NAMALWA (cell line): ENCODE data around the gene GJC2.

Source experiments
- DNase-seq: peaks from one replicate; pipeline ENCODE4 v3.0.0-alpha.2; 2015; ENCODE audit warnings: low spot score

The GJC2 gene

DNA sequence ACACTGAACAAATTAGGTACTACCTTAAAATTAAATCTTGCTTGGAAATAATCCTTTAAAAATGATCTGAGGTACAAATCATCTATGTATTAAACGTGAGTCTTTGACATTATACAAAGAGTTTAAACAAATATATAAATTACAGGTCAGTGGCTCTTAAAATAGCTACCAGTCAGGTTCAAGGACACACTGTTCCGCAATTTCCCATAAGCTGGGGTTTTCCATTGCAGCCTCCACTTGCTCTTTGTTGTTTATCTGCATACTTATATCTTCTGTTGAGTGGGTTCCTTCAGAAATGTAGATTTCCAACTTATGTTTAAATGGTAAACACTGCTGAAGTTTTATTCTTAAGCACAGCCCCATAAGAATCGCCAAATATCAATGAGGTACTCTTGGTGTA lies 34.9 kb upstream of the GJC2 start:
- DNase-seq = no peak

DNA sequence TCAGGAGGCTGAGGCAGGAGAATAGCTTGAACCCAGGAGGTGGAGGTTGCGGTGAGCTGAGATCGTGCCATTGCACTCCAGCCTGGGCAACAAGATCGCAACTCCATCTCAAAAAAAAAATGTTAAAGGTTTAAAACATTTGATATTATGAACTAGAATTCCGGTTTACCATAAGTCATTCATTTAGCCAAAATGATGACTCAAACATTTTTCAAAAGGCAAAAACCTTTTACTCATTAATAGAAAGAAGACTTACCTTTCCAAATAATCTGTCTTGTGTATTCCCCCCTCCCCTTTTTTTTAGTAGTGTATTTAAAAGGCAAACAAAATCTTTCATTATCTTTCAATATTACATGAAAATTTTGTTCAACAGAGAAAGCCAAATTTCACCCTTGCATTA lies 32.4 kb upstream of the GJC2 start:
- no peak for DNase-seq

DNA sequence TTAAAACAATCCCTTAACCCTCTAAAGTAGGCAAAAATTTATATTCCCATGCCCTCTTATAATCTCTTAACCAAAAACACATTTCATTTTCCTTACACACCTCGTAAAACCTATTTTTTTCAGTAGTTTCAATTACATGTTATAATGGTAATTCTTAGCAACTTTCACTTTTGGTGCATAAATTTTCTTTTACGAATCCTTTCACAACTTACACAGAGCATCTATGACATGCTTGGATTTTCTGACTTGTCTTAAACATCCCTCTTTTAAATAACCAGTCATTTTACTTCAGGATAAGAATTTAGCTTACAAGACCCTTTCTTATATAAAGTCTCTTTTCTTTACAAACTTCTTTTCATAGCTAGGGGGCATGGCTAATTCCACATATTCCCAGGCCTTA lies 31.7 kb upstream of the GJC2 start:
- DNase-seq = no peak

DNA sequence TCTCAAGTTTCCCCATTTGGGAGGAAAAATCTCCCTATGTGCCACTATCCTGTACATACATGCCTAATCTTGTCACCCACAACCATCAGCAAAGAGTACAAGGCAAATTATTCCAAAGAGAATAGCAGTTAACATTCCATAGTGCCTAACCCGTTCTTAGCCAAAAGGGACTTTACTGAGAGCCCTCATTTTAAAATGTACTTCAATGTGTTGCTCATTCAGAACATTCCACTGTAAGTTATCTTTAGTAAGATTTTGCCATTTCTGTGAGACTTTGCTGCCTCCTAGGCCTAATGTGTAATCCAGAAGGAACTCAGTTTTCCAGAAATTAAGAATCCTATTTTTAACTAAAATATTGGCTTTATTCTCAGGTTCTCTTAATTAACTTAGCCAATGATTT lies 29.4 kb upstream of the GJC2 start:
- no peak for DNase-seq

DNA sequence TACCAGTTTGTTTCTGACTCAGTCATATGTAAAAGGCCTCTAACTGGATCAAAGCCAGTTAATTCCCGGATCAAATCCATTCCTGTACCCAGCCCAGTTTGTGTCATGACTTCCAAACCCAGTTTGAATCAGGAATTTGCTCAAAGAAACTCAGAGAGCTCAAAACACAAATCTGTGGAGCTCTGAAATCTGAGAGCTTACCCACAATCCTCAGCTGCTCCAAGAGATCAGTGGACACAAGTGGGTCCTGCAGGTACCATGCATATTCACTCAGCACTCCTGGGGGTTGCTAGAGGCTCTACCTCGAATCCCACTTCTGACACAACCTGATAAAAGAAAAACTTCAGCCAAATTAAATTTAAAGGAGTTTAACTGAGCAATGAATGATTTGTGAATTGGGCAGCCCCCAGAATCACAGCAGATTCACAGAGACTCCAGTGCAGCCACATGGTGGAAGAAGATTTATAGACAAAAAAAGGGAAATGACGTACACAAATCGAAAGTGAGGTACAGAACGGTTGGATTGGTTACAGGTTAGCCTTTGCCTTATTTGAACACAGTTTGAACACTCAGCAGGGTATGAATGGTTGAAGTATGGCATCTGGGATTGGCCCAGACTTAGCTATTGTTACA lies 28.8 kb upstream of the GJC2 start:
- no peak for DNase-seq

DNA sequence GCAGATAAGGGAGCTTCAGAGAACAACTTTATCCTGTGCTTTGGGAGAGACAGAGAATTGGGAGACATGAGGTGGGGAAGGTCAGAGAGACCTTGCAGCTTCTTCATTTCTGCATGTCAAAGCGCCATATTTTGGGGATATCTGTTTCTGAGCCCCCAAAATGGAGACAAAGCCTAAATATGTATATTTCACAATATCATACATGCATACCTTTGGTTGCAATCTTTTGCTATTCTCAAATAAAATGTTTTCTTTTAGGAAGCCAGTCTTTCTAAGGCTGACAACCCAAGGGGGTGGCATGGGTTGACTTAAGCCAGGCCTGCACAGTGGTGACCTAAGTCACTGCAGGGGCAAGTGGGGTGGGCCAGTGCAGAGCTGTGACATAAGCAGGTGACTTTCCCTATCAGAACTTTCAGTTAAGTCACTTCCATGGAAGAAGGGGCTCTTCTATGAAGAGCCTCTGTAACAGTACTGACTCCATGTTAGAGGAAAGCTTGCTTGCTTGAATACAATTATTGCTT lies 26.7 kb upstream of the GJC2 start:
- no peak for DNase-seq

DNA sequence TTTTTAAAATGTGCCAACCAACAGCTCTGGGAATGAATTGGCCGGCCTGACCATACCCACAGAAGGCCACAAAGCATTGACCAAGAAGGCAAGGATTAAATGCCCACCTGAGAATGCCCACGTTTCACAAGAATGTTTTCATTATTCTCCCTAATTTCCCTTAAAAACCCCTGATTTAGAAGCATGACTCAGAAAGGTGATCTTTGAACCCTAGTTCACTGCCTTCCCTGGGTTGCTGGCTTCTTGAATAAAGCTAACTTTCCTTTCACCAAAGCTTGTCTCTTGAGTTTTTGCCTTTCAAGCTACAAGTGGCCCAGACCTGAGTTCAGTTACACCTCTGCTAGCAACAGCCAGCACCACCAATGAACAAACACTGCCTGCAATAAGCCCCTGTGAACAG lies 26.2 kb upstream of the GJC2 start:
- DNase-seq = no peak

DNA sequence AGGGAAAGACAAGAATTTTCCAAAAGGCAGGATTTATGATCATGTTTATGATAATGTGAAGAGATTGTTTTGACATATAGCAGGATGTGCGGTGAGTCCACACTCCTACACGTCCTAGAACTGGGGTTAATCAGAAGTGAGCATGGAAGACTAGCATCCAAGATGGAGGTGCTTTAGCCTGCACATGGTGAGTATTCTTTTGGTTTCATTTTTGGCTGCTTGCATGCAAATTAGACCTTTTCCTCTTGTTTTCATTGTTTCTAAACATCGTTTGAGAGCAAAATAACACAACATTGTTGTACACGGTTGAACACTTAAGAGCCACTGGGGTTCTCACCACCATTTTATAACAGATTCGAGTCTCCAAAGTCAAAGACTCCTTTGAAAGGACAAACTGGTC lies 24.5 kb upstream of the GJC2 start:
- no peak for DNase-seq

DNA sequence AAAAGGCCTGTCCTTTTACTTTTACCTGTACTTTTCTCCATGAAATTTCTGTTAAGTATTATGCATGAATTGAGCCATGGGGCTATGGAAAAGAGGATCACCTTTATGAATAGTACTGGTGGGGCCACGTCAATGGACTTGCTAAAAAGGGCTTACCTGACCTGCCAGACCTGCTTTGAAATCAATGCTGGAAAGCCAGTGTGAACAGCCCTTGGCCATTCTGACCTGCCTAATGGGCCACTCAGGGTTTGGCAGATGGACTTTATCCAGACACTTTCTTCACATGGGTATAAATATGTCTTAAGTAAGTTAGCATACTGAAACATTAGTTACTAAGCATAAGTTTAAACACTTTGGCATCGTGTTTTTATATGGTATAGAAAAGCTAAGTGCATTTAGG lies 18.0 kb upstream of the GJC2 start:
- DNase-seq = no peak

DNA sequence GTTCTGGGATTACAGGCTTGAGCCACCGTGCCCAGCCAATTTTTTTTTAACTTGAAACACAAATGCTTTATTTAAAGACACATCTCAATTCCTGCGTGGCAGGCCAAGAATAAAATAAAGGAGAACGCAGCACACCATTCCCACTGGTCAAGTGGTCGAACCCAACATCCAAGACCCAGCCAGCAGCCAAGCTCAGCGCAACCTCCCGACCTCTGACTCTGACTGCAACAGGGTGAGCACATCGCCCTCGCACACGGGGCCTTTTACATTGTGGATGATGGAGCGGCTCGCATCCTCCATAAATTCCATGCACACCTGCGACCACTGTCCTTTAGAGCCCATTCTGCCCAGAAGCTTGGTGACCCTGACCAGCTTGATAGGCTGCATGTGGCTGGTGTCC lies 15.1 kb upstream of the GJC2 start:
- DNase-seq = no peak

DNA sequence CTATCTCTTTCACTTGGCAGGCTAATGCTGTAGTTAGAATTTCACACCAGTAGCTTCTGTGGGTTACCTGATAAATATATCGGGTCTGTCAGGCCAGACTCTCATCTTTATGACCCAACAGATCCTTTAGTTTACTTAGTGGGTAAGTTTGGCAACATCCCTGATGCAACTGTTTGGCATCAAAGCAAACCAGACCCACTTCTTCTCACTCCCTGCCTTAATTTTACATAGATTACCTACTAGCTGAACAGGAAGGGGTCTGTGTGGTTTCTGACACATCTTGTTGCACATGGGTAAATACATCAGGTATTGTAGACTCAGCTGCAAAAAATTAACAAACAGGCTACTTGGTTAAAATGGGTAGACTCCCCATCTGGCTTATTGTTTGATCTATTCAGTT lies 12.8 kb upstream of the GJC2 start:
- no peak for DNase-seq

DNA sequence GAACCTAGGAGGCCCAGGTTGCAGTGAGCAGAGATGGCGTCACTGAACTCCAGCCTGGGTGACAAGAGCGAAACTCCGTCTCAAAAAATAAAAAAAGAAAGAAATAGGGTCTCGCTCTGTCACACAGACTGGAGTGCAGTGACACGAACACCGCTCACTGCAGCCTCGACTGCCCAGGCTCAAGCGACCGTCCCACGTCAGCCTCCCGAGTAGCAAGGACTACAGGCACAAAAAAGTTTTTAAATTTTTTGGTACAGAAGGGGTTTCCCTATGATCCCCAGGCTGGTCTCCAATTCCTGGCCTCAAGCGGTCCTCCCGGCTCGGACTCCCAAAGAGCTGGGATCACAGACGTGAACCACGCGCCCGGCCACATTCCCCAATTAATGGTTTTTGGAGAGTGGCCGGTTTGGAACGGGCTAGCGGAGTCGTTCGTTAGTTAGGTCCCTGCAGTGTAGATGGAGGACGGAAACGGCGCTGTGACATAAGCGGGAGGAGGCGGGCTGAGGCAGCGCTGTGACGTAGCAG lies 10.3 kb upstream of the GJC2 start:
- DNase-seq = no peak

DNA sequence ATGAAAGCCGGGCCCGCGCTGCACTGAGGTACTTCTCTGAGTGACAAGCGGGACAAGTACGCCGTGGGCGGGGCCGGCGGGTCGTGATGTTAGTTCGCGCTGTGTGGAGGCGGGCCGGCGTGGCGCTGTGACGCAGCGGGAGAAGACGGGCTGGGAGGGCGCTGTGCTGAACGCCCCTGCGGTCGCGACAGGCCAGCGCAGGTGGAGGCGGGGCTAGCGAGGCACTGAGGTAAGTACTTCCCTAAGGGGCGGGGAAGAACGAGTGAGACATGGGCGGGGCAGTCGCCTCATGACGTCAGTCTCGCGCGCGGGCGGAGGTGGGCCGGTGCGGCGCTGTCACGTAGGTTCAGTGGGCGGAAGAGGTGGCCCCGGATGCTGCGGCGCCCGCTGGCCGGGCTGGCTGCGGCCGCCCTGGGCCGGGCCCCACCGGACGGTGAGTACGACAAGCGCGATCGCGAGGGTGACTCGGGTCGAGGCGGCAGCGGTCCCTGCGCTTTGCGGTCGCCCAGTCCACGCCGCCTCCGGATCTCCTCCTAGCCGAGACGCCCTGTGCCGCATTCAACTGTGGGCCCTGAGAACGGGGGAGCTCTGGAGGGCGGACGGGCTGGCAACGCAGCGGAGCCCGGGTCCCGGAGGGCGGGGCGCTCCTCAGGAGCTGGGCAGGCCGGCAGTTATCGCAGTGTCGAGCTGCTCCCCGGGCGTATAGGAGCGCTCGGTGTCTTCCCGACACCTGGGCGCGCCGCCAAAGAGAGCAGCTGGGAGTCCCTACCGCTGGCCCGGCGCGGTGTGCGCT lies 9.6 kb upstream of the GJC2 start, which contains the start of gene GUK1:
GUK1 (plus strand) TSS at position 349 of the 793 bp plus-strand sequence; CDS start at position 373, 24 bp downstream.
- peak; percentile 99 for DNase-seq

DNA sequence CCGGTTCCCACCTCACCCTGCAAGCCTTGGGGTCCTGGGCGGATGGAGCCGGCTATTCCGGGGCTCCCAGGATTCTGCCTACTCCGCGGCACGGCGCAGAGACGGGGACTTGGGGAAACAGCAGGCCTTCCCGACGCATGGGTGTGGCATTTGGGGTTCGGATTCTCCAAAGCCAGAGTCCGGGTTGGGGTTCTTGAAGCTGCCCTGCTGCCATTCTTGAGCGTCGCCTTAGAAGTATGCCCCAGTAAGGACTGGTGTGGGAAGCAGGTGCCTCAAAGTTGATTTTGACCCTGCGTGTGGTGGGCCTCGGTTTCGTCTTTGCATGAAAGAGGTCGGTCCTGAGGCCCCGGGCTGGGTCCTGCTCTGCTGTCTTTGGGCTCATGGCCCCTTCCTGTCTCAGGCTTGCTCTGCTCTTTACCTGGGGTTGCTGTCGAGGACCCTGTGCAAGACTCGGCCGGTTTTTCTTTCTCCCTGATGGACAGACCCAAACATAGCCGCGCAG lies 9.0 kb upstream of the GJC2 start:
- DNase-seq = peak; percentile 34

DNA sequence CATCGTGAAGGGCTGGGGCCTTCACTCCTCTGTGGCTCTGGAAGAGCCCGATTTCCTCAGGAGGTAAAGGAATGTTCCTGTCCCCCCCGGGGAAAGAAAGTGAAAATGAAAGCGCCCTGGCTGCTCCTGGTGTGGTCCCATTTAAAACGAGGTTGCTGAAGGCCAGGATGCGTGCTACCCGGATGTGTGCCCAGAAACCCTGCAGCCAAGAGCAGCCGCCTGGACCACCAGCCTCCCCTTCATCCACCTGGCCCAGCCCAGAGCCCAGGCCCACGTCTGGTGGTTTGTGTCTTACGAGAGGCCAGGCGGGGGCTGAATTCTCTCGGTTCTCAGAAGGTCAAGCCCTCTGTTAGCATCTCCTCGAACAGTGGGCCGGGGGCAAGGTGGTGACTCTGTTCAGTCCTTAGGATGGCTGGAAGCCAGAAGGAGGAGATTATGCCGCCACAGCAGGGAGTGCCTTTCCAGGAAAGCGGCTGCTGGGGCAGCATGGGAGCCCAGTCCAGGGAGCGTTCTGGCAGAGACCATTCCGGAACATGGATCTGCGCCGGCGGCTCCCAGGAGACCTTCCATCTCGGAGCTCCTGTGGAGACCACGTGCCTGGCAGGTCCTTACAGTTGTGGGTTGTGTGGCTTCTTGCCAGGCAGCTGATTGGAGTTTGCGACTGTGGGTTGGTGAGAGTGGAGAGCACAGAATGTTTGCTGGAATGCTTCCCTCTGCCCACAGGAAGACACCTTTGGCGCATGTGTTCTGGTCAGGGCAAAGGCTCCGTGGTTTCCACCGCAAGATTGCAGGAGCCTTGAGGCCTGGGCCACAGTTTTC lies 8.3 kb upstream of the GJC2 start:
- no peak for DNase-seq

DNA sequence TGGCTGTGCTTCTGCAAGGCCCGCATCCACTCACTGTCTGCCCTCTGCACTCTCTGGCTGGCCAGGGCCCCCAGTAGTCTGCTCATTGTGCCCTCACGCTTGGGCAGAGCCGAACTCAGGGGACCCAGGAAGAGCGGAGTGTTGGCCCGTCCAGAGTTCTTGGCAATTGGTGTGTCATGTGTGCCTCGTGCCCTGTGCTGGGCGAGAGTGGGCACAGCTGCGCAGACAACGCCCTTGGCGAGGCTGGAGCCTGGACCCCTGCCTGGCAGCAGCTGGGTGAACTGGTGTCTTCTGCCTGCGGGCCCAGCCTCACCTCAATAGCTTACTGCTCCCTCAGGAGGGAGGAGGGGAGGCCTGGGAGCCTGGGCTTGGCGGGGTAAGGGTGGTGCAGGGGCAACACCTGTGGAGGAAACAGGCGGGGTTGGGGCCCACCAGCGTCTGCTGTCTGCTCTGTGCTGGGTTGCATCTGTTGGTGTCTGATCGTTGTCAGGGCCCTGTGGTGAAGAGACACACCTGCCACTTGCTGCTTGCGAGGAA lies 7.5 kb upstream of the GJC2 start:
- DNase-seq = peak; percentile 45

DNA sequence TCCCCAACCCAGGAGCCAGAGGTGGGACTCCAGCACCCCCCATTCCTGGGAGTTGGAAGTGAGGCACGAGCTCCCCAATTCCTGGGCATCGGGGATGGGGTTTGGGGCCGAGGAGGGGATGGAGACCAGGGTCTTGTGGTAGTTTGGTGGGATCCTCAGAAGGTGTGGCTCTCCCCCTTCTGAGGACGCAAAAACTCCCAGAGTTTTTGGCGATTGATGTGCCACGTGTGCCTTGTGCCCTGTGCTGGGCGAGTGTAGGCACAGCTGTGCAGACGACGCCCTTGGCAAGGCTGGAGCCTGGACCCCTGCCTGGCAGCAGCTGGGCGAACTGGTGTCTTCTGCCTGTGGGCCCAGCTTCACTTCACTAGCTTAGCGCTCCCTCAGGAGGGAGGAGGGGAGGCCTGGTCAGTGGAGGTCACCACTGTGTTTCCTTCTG lies 7.0 kb upstream of the GJC2 start:
- DNase-seq = no peak

DNA sequence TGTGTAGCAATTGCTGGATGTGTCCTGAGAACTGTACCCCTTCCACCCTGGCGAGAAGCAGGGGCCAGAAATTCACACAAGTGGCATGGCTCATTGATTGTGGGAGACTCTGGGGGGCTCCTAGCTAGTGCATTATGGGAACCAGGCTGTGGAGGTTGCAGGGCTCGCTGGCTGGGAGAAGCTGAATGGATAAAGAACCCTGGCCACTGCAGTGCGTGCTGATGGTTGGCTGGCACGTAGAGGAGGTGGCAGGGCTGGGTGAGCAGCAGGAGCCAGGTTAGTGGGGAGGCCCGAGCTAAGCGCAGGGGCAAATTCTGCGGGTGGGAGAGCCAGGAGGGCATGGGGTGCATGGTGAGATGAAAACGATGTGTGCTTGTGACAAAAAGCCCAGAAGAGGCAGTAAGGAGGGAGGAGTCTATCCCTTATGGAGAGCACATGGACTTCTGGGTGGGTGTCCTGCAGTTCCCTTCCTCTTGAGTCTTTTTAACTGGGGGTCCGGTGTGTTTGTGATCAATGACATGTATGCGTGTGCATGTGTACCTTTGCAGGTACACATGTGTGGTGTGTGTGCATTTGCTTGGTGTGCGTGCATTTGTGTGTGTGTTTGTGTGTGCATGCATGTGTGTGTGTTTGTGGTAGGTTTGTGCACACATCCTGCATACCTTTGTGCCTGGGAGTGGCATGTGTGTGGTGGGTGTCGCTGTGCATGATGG lies 6.1 kb upstream of the GJC2 start:
- no peak for DNase-seq

DNA sequence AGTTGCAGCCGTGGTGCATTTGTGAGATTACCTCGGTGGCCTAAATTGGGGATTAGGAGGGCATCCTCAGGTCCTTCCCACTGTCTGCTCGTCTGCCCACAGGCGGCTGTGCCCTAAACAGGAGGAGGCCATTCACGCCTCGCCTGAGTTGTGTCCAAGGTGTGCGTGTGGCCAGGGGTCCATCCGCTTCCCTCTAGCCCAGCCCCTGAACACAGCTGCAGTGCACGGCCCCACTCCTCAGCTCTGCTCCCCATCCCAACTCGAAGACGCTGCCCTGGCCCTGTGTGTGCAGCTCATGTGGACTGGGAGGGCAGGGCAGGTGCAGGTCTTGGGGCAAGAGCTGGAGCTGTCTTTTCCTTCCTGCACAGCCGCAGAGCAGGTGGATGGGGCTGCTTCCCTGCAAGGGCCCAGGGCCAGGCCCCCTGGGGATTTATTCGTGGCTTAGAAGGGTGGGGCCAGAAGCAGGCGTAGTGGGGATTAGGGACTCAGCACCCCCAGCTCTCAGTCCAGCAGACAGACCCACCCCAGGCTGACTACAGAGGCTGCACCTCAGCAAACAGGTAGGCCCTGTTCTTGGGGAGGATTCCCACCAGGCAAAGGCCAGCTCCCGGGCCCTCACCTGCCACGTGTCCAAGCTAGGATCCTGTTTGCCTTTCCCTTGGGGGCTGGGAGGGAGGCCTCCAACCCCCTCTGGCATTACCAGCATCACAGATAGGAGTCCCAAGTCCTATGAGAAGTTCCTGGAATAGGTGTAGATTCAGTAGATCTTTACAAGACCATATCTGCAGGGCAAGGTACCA lies 5.3 kb upstream of the GJC2 start:
- DNase-seq = peak; percentile 31

DNA sequence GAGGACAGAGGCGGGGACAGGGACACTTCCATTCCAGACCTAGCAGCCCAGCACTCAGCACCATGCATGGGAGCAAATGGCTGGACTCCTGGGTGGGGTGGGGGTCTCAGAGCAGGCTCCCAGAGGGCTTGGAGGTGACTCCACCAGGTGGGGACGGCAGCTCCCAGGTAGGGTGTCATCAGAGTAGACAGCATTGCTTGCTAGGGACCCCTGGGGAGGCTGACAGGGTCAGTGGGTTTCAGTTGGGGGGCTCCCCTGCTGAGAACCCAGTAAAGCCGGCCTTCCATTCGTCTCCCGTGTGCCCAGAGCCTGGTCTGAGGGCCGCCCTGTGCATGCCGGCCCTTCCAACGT lies 4.8 kb upstream of the GJC2 start:
- DNase-seq = no peak
